Liver (tissue), 2 donors: ENCODE results near the gene TMF1.

Source experiments
- HNF4A ChIP-seq, 2 donors: conservative IDR thresholded peaks; 2 replicates each; pipeline ENCODE4 v1.6.1; 2016; ENCODE audit warnings: antibody characterized with exemption in 2 of 2, mild to moderate bottlenecking in 2 of 2
- SP1 ChIP-seq: IDR thresholded peaks from 2 replicates; pipeline ENCODE4 v1.6.1; 2018; ENCODE audit warnings: antibody characterized with exemption, mild to moderate bottlenecking
- TAF1 ChIP-seq: conservative IDR thresholded peaks from 2 replicates; pipeline ENCODE4 v1.6.1; 2016; ENCODE audit warnings: antibody characterized with exemption, mild to moderate bottlenecking
- donor health status: healthy.

DNA sequence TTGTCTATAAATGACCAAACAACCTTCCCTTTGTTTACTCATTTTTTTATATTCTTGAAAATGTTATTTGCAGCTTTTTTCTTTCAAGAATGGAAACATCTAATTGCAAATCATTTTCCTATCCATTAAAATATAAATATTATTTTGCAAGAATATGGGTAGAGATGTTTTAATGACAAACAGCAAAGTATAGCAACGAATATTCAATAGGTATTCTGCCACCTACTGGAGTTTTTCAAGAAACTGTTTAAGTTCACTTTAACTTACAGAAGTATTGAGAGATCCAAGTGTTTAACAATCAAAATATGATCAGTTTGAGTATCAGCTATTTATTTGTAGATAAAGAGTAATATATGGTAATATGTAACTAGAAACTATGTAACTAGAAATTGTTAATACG, 31.7 kb downstream of the TMF1 start:
- no peak for TF ChIP-seq HNF4A (conservative IDR thresholded peaks at IDR 0.05)
- TF ChIP-seq SP1: no peak
- no peak for TF ChIP-seq TAF1
